Endothelial cell of umbilical vein (primary cell): Measurements from ENCODE around the gene OR5H15. TPM values are rescaled to one million over a fixed set of nuclear protein-coding genes. Genes with fewer than 3 reads are reported as not detected.

Source experiments
- BruUV-seq: library from RNA; stranded (reverse); fragments of 400-500 nt; replicated peaks from 2 replicates; lab custom pipeline; 2021; lab: Mats Ljungman, UMichigan
- CTCF ChIA-PET: fragments of 300-600, 350-600 bp; sonication (Branson Sonifier 250); formaldehyde crosslinking; loops from one replicate; lab custom pipeline; 2021; ENCODE audit warnings: antibody characterized with exemption, inconsistent platforms; lab: Charles Lee
- POLR2A ChIA-PET: fragments of 300-600, 350-600 bp; sonication (Branson Sonifier 250); formaldehyde crosslinking; loops from one replicate; lab custom pipeline; 2021; ENCODE audit warnings: antibody characterized with exemption, inconsistent platforms; lab: Charles Lee
- DNase-seq: peaks from one replicate; pipeline ENCODE4 v3.0.0-alpha.2; 2011; ENCODE audit warnings: low read depth, low spot score
- FAIRE-seq: peaks from 2 replicates; lab custom pipeline; 2011; peaks lifted over from hg19 to GRCh38; lab: Jason Lieb, UNC
- H2AFZ ChIP-seq: 2 replicates; pipeline ENCODE4 v1.6.0; 2012; ENCODE audit warnings: low read depth, low read length, control low read depth, inconsistent platforms
- H3K27ac ChIP-seq: 2 replicates; pipeline ENCODE4 v1.5.1; 2011; ENCODE audit warnings: low read depth, mild to moderate bottlenecking, control low read depth, low read length, moderate library complexity; ENCODE audit not compliant: insufficient read depth
- H3K27me3 ChIP-seq, 2 experiments: 2 replicates each; pipeline versions ENCODE4 v1.6.0 to v1.6.1; 2011; ENCODE audit warnings: low read length in 2 of 2, mixed read lengths in 1 of 2; ENCODE audit not compliant: control insufficient read depth in 2 of 2, insufficient read depth in 2 of 2
- H3K36me3 ChIP-seq, 2 experiments: 2 replicates in 1 of 2; 3 replicates in 1 of 2; pipeline ENCODE4 v1.5.1; 2011; ENCODE audit warnings: low read length in 2 of 2, mild to moderate bottlenecking in 1 of 2, moderate library complexity in 1 of 2; ENCODE audit not compliant: control insufficient read depth in 2 of 2, insufficient read depth in 2 of 2; ENCODE audit errors: extremely low read depth in 1 of 2
- H3K4me1 ChIP-seq: 3 replicates; pipeline ENCODE4 v1.5.1; 2011; ENCODE audit warnings: mild to moderate bottlenecking, low read length; ENCODE audit not compliant: control insufficient read depth, insufficient read depth; ENCODE audit errors: extremely low read depth
- H3K4me2 ChIP-seq: 2 replicates; pipeline ENCODE4 v1.6.1; 2011; ENCODE audit warnings: low read length, control low read depth, mixed read lengths; ENCODE audit not compliant: insufficient read depth
- H3K4me3 ChIP-seq, 3 experiments: fragments of 200-600 bp in 1 of 3; sonication (generic), shearing (Covaris generic) in 1 of 3; replicated peaks in 1 of 3; 2 replicates each; pipeline ENCODE4 v1.5.1; 2011 to 2016; ENCODE audit warnings: control low read depth in 3 of 3, low read length in 3 of 3, mild to moderate bottlenecking in 2 of 3, inconsistent platforms in 1 of 3, low read depth in 1 of 3, moderate library complexity in 1 of 3; ENCODE audit not compliant: insufficient read depth in 1 of 3
- H3K79me2 ChIP-seq: 2 replicates; pipeline ENCODE4 v1.6.0; 2012; ENCODE audit warnings: low read length, inconsistent platforms; ENCODE audit not compliant: control insufficient read depth, insufficient read depth
- H3K9ac ChIP-seq: replicated peaks from 2 replicates; pipeline ENCODE3; 2011; ENCODE audit warnings: low read length, control low read depth; ENCODE audit not compliant: insufficient read depth; ENCODE audit errors: extremely low read depth
- H3K9me1 ChIP-seq: replicated peaks from 3 replicates; pipeline ENCODE4 v1.6.0; 2011; ENCODE audit warnings: mild to moderate bottlenecking, low read length; ENCODE audit not compliant: control insufficient read depth, insufficient read depth; ENCODE audit errors: extremely low read depth
- H3K9me3 ChIP-seq: replicated peaks from 2 replicates; pipeline ENCODE4 v1.5.1; 2012; ENCODE audit warnings: low read length, inconsistent platforms; ENCODE audit not compliant: control insufficient read depth, insufficient read depth
- H4K20me1 ChIP-seq: replicated peaks from 2 replicates; pipeline ENCODE3; 2011; ENCODE audit warnings: mild to moderate bottlenecking, low read length; ENCODE audit not compliant: control insufficient read depth, insufficient read depth; ENCODE audit errors: extremely low read depth
- EZH2 ChIP-seq: IDR thresholded peaks from 2 replicates; pipeline ENCODE4 v1.6.1; 2012; ENCODE audit warnings: borderline replicate concordance, low read depth, mild to moderate bottlenecking, moderate library complexity, low read length, inconsistent platforms; ENCODE audit not compliant: severe bottlenecking
- FOS ChIP-seq: IDR thresholded peaks from 2 replicates; pipeline ENCODE4 v1.6.1; 2011; ENCODE audit warnings: mild to moderate bottlenecking, low read length, moderate library complexity, borderline replicate concordance; ENCODE audit not compliant: insufficient read depth
- GATA2 ChIP-seq: IDR thresholded peaks from 2 replicates; pipeline ENCODE4 v1.7.0; 2011; ENCODE audit warnings: low read depth, mild to moderate bottlenecking, moderate library complexity, mixed read lengths, low read length; ENCODE audit not compliant: insufficient read length, insufficient read depth
- JUN ChIP-seq: IDR thresholded peaks from 2 replicates; pipeline ENCODE4 v1.6.1; 2011; ENCODE audit warnings: borderline replicate concordance, low read depth; ENCODE audit not compliant: insufficient read length, insufficient read depth
- MYC ChIP-seq: IDR thresholded peaks from one replicate; pipeline ENCODE4 v1.6.1; 2011; ENCODE audit warnings: mild to moderate bottlenecking, low read depth, low read length
- POLR2A ChIP-seq: IDR thresholded peaks from 2 replicates; pipeline ENCODE4 v1.6.1; 2012; ENCODE audit warnings: low read depth, mild to moderate bottlenecking, control low read depth, low read length
- POLR2AphosphoS5 ChIP-seq: IDR thresholded peaks from 2 replicates; pipeline ENCODE4 v1.6.1; 2012; ENCODE audit warnings: low read depth, mild to moderate bottlenecking, control low read depth, low read length, moderate library complexity; ENCODE audit not compliant: insufficient read depth
- dilution Hi-C: fragments of 300-500 bp; cut with MboI; formaldehyde crosslinking; loops from one replicate; pipeline ENCODE4 v1.15.0; 2019; ENCODE audit warnings: low sequenced_read_pairs; ENCODE audit not compliant: extremely low pct_ligation_motif_present
- intact Hi-C: fragments of 100-400 bp; cut with micrococcal nuclease; formaldehyde crosslinking; loops from one replicate; pipeline ENCODE4 v1.10.0; 2022
- polyA plus RNA-seq, 4 experiments: library from polyadenylated mRNA; depleted of rRNA in 3 of 4; stranded (reverse) in 3 of 4; unstranded in 1 of 4; fragments of >200 nt; gene quantifications; 2 replicates each; pipeline versions ENCODE4 v1.2.1 to v1.2.3, GENCODE V29; 2011 to 2012; ENCODE audit warnings: missing spikeins in 1 of 4
- total RNA-seq: library from RNA; stranded (reverse); gene quantifications from 2 replicates; pipeline ENCODE4 v1.2.3, GENCODE V29; 2021
- TF ChIP-seq, protein P1 (sequence below): IDR thresholded peaks from 2 replicates; pipeline ENCODE4 v1.6.1; 2011; ENCODE audit not compliant: insufficient read depth, insufficient read length
- TF ChIP-seq, protein P2 (sequence below), 2 donors: IDR thresholded peaks; 1 replicate in 1 of 2; 2 replicates in 1 of 2; pipeline ENCODE4 v1.5.1; 2011; ENCODE audit warnings: low read length in 2 of 2, mild to moderate bottlenecking in 2 of 2, moderate library complexity in 2 of 2, control low read depth in 1 of 2, inconsistent platforms in 1 of 2, low read depth in 1 of 2; ENCODE audit not compliant: insufficient read depth in 1 of 2; ENCODE audit errors: extremely low read depth in 1 of 2

Gene OR5H15
- total and polyA plus RNA-seq, 2 donors (not counting 3 experiments of a cell fraction or from before 2014, with no cell fraction given): not detected

DNA sequence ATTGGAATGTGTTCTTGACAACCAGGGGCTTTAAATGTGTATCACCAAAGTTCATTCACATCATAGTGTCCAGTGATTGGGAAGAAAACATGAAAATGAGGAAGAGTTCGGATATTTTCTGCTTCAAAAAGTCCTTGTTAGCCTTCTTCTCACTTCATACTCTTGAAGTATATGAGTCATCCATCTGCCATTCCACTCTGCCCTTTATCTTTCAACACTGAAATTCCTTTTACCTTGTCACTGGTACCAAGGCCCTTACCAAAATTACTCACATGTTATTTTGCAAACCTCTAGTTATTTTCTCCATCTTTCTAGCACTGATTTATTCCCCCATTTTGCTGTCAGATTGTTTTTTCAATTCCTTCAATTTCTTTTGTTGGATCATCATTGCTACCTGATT is 32.5 kb downstream of the OR5H15 start:
- FAIRE-seq (no peak), DNase-seq (no peak)
- Histone ChIP-seq H3K4me2 (no peak overlapping the region), H3K4me1 (no peaks in the 10 kb centered on the region), H3K79me2 (no peaks in the 10 kb centered on the region), H4K20me1 (no peaks in the 10 kb centered on the region), H3K9me3 (no peaks in the 10 kb centered on the region), H3K4me3 (no peak overlapping the region), H3K27ac (no peak overlapping the region), H3K9ac (no peak overlapping the region), H3K9me1 (no peaks in the 10 kb centered on the region), H3K36me3 (no peaks in the 10 kb centered on the region), H2AFZ (no peak overlapping the region), H3K27me3 (no peaks in the 10 kb centered on the region)
- ChIA-PET POLR2A (no interaction called here), CTCF (no interaction called here)
- TF ChIP-seq, protein P1, sequence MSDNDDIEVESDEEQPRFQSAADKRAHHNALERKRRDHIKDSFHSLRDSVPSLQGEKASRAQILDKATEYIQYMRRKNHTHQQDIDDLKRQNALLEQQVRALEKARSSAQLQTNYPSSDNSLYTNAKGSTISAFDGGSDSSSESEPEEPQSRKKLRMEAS: no peak
- TF ChIP-seq, protein P2, sequence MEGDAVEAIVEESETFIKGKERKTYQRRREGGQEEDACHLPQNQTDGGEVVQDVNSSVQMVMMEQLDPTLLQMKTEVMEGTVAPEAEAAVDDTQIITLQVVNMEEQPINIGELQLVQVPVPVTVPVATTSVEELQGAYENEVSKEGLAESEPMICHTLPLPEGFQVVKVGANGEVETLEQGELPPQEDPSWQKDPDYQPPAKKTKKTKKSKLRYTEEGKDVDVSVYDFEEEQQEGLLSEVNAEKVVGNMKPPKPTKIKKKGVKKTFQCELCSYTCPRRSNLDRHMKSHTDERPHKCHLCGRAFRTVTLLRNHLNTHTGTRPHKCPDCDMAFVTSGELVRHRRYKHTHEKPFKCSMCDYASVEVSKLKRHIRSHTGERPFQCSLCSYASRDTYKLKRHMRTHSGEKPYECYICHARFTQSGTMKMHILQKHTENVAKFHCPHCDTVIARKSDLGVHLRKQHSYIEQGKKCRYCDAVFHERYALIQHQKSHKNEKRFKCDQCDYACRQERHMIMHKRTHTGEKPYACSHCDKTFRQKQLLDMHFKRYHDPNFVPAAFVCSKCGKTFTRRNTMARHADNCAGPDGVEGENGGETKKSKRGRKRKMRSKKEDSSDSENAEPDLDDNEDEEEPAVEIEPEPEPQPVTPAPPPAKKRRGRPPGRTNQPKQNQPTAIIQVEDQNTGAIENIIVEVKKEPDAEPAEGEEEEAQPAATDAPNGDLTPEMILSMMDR (IDR thresholded peaks at IDR 0.05; ENCODE audit: extremely low read depth in 1 of 2, insufficient read depth in 1 of 2, low read depth in 1 of 2, low read length in 2 of 2): no peak
- no peak for TF ChIP-seq POLR2A
- TF ChIP-seq POLR2AphosphoS5: no peak
- TF ChIP-seq JUN: no peak
- TF ChIP-seq MYC: no peak
- TF ChIP-seq FOS: no peak
- TF ChIP-seq GATA2: no peak
- no peak for TF ChIP-seq EZH2
- no TSS peak for BruUV-seq
- dilution Hi-C loops: no loop called here
- intact Hi-C loops: no loop called here
